Cardiac fibroblast (primary cell): ENCODE measurements around the gene CDC42SE2.

Experiments
- DNase-seq, 2 donors: peaks; one replicate each; pipeline versions ENCODE4 v3.0.0 to v3.0.0-alpha.2; 2010; ENCODE audit warnings: low read depth in 2 of 2
- H3K4me3 ChIP-seq, 2 donors: replicated peaks in 1 of 2; 1 replicate in 1 of 2; 2 replicates in 1 of 2; pipeline ENCODE4 v1.5.1; 2011; ENCODE audit warnings: low read depth in 2 of 2, low read length in 2 of 2, mild to moderate bottlenecking in 2 of 2, moderate library complexity in 1 of 2
- TF ChIP-seq, protein P1 (sequence below): IDR thresholded peaks from one replicate; pipeline ENCODE4 v1.5.1; 2011; ENCODE audit warnings: low read depth, mild to moderate bottlenecking, low read length, inconsistent platforms

The CDC42SE2 gene

DNA sequence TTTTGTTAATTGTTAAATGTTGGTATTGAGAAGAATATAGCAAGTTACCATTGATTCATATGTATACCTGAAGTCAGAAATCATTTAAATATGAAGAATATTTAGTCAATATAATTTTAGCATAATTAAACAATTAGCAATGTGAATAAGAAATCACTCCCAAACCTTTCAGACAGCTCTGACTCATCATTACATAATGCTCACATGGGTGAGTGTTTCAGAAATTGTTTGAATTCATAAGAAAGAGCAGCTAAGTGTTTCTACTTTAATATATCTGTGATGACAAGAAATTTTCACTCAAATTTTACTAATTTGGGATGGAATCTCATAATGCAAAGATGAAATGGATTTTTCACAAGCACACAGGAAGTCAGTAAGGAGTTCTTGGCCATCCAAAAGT lies 42.0 kb upstream of the CDC42SE2 start:
- TF ChIP-seq, protein P1, sequence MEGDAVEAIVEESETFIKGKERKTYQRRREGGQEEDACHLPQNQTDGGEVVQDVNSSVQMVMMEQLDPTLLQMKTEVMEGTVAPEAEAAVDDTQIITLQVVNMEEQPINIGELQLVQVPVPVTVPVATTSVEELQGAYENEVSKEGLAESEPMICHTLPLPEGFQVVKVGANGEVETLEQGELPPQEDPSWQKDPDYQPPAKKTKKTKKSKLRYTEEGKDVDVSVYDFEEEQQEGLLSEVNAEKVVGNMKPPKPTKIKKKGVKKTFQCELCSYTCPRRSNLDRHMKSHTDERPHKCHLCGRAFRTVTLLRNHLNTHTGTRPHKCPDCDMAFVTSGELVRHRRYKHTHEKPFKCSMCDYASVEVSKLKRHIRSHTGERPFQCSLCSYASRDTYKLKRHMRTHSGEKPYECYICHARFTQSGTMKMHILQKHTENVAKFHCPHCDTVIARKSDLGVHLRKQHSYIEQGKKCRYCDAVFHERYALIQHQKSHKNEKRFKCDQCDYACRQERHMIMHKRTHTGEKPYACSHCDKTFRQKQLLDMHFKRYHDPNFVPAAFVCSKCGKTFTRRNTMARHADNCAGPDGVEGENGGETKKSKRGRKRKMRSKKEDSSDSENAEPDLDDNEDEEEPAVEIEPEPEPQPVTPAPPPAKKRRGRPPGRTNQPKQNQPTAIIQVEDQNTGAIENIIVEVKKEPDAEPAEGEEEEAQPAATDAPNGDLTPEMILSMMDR, result no peak
- DNase-seq, result peak; percentile 17 to 55
- no peak overlapping the region for H3K4me3 ChIP-seq

DNA sequence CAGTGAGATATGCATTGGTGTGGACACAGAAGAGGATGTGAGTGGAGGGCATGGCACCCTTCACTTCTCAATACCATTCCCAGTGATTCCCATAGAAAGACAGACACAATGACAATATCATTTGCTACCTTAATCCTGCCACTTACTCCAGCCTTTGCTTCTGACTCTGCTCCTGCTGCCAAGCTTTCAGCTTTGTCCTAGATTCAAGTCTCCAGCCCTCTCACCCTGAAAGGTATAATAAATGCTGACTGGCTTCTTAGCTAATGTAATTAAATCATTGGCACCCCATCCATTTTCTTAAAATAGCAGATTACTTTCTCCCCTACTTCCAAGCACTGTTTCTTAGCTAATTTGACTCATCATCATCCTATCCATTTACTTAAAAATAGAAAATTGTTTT lies 41.1 kb upstream of the CDC42SE2 start:
- TF ChIP-seq, protein P1, result no peak
- H3K4me3 ChIP-seq, result no peak overlapping the region
- no peak for DNase-seq

DNA sequence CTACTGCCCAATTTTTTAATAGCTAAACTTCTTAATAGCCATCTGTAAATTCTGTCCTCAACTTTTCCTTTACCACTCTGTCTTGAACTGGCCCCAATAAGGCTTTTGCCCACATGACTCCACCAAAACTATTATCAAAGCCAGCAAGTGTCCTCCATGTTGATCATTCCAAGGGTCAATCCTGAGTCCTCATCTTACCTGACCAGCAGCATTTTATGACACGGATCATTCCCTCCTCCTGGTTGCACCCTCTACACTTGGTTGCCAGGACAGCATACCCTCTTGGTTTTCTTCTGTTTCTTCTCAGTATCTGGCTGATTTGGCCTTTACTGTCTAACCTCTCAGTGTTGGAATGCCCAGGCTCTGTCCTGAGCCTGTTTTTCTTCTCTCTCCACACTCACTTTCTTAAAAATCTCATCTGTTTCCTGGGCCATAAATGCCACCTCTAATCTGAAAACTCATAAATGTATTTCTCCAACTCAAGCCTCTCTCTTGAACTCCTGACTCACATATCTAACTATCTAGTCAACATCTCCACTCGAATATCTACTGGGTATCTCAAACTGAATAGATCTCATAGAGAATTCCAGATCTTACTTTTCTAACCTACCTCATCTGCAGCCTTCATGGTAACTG lies 40.0 kb upstream of the CDC42SE2 start:
- no peak for DNase-seq
- no peak overlapping the region for H3K4me3 ChIP-seq
- TF ChIP-seq, protein P1, result no peak

DNA sequence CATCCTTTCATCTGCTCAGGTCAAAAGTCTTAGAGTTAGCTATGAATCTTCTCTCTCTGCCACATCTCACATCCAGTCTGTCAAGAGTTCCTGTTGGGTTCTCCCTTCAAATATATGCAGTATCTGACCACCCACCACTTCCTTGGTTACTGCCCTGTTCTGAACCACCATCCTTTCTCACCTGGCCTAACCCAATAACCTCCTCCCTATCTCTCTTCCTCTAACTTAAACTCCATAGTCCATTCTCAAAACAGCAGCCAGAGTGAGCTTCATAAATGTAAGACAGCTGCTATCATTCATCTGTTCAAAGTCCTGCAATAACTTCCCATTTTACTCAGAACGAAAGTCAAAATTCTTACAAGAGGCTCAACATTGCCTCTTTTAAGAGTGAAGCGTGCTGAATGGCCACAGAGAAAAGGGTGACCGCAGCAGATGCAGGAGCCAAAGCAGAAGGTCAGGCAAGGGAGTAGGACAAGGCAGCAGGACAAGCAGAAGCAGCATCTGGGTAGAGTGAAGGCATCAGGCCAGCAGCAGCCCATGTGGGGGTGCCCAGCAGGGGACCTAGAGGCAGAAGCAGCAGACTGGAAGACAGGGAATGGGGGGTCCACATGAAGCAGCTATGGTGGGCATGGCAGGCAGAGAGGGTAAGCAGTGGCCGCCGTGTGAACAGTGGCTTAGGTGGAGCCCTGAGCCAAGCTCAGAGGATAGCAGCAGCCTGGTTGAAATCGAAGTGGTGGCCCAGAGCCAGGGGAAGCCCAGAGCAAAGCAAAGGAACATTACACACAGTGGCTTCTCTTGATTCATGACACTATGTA lies 39.3 kb upstream of the CDC42SE2 start:
- TF ChIP-seq, protein P1, result no peak
- no peak overlapping the region for H3K4me3 ChIP-seq
- DNase-seq, result no peak

DNA sequence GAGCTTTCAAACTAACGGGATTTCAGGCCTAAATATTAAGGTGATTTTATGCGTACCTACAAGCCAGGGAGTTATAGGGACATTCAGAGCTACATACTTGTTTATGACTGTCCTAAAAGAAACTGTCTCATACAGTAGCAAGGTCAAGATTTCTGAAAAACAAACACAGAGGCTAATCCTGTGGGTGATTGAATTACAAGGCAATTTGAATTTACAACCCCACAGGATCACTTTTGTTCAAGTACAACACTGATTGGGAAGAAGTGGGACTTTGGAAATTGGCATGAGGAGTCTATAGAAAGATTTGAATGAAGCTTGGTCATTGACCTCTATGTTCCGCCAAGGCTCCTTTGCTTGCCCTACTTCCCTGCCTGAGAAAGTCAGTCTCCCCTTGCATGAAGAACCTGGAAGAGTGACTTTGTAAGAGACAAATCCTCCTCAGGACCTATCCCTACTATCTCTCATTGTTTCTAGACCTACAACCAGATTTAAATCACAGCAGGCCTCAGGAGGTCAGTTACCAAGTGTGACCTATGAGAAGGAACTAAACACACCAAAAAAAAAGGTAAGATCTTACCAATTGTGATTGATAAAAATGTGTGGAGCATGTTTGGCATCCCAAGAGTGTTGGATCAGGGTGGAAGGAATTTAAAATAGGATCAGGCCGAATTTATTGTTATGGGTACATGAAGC lies 38.4 kb upstream of the CDC42SE2 start:
- no peak overlapping the region for H3K4me3 ChIP-seq
- TF ChIP-seq, protein P1, result no peak
- DNase-seq, result no peak

DNA sequence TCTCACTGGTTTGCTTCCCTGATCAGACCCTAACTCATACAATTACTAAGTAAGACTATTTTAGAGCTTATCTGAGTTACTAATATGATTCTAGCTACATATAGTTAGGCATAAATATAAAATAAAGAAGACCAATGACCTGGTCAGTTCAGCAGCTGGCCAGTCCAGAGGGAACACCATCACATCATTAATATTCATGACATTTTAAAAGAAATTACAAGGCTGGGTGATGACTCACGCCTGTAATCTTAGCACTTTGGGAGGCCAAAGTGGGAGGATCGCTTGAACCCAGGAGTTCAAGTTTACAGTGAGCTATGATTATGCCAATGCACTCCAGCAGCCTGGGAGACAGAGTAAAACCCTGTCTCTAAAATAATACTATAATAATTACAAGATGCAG lies 37.0 kb upstream of the CDC42SE2 start:
- TF ChIP-seq, protein P1, result no peak
- no peak for DNase-seq
- no peak overlapping the region for H3K4me3 ChIP-seq
